A549 (cell line): Measurements from ENCODE around the gene UFD1. TPM values are rescaled to one million over a fixed set of nuclear protein-coding genes. Genes with fewer than 3 reads are reported as not detected.

Experiments
- ATAC-seq, 2 experiments: fragments of 200-7000 bp in 1 of 2; fragments of >200 bp in 1 of 2; cut with Nextera tagmentation in 1 of 2; cut with Tn5 transposase in 1 of 2; 3 replicates each; pipeline versions ENCODE4 v1.8.0 to v1.9.1; 2018 to 2020; ENCODE audit warnings: mild to moderate bottlenecking in 1 of 2, moderate library complexity in 1 of 2
- CTCF ChIA-PET: fragments of 300-600 bp; sonication (Branson Sonifier 250); formaldehyde crosslinking; extraction: SDS; loops from one replicate; lab custom pipeline; 2021; ENCODE audit warnings: antibody characterized with exemption, inconsistent platforms; lab: Yijun Ruan, JAX
- POLR2A ChIA-PET: fragments of 350-600 bp; formaldehyde crosslinking; extraction: SDS; loops from one replicate; lab custom pipeline; 2021; ENCODE audit warnings: antibody characterized with exemption, inconsistent platforms; lab: Yijun Ruan, JAX
- DNase-seq, 2 experiments: peaks; one replicate each; pipeline versions ENCODE4 v3.0.0 to v3.0.0-alpha.2; 2011 to 2016; ENCODE audit warnings: low read depth in 1 of 2, low spot score in 1 of 2
- FAIRE-seq: peaks from 2 replicates; lab custom pipeline; 2011; peaks lifted over from hg19 to GRCh38; lab: Jason Lieb, UNC
- H3K27ac ChIP-seq, 2 experiments: fragments of >200 bp; sonication (Bioruptor Twin); formaldehyde crosslinking; 3 replicates each; pipeline ENCODE4 v1.5.1; 2016 to 2017
- H3K4me1 ChIP-seq: fragments of >200 bp; sonication (Bioruptor Twin); formaldehyde crosslinking; 3 replicates; pipeline ENCODE4 v1.6.1; 2016
- H3K4me2 ChIP-seq: fragments of >200 bp; sonication (Bioruptor Twin); formaldehyde crosslinking; 3 replicates; pipeline ENCODE4 v1.6.1; 2016
- H3K4me3 ChIP-seq: fragments of >200 bp; sonication (Bioruptor Twin); formaldehyde crosslinking; 3 replicates; pipeline ENCODE4 v1.5.1; 2016
- H3K9me3 ChIP-seq: fragments of >200 bp; sonication (Bioruptor Twin); formaldehyde crosslinking; 3 replicates; pipeline ENCODE4 v1.6.1; 2016
- BCL3 ChIP-seq: fragments of >200 bp; sonication (Bioruptor Twin); formaldehyde crosslinking; IDR thresholded peaks from 3 replicates; pipeline ENCODE4 v1.6.1; 2016
- BHLHE40 ChIP-seq: IDR thresholded peaks from 2 replicates; pipeline ENCODE4 v1.6.1; 2012; ENCODE audit warnings: low read depth, low read length, inconsistent platforms
- CBX8 ChIP-seq: fragments of 200-600 bp; sonication (generic); IDR thresholded peaks from 2 replicates; pipeline ENCODE4 v1.6.1; 2016
- CEBPB ChIP-seq, 2 experiments: fragments of >200 bp in 1 of 2; sonication (Bioruptor Twin) in 1 of 2; formaldehyde crosslinking in 1 of 2; IDR thresholded peaks; 2 replicates each; pipeline ENCODE4 v1.6.1; 2012 to 2016
- CHD4 ChIP-seq: fragments of 200-600 bp; sonication (generic); IDR thresholded peaks from 2 replicates; pipeline ENCODE4 v1.6.1; 2016; ENCODE audit warnings: antibody characterized with exemption, mild to moderate bottlenecking, borderline replicate concordance
- EHMT2 ChIP-seq: fragments of 200-600 bp; sonication (generic); IDR thresholded peaks from 2 replicates; pipeline ENCODE4 v1.6.1; 2016; ENCODE audit warnings: antibody characterized with exemption, low read depth, mild to moderate bottlenecking, moderate library complexity
- ELK1 ChIP-seq: fragments of 150-350 bp; IDR thresholded peaks from 2 replicates; pipeline ENCODE4 v1.6.1; 2014; ENCODE audit warnings: low read depth, mild to moderate bottlenecking, low read length
- EP300 ChIP-seq, 2 experiments: fragments of >200 bp; sonication (Bioruptor Twin); formaldehyde crosslinking; IDR thresholded peaks; 2 replicates in 1 of 2; 3 replicates in 1 of 2; pipeline ENCODE4 v1.6.1; 2016 to 2017
- ESRRA ChIP-seq: fragments of 150-350 bp; IDR thresholded peaks from 2 replicates; pipeline ENCODE4 v1.6.1; 2014; ENCODE audit warnings: mild to moderate bottlenecking, low read length, borderline replicate concordance
- FOSB ChIP-seq: fragments of 250-450 bp; sonication (Bioruptor Pico); IDR thresholded peaks from 2 replicates; pipeline ENCODE4 v1.5.0; 2020; ENCODE audit warnings: mild to moderate bottlenecking, moderate library complexity
- FOSL2 ChIP-seq, 2 experiments: fragments of 450-650 bp in 1 of 2; fragments of >200 bp in 1 of 2; sonication (Bioruptor Twin) in 1 of 2; formaldehyde crosslinking; IDR thresholded peaks; 2 replicates each; pipeline versions ENCODE4 v1.5.0 to v1.6.1; 2016 to 2020; ENCODE audit warnings: mild to moderate bottlenecking in 1 of 2, moderate library complexity in 1 of 2
- HDAC2 ChIP-seq: fragments of 200-600 bp; sonication (generic); IDR thresholded peaks from 2 replicates; pipeline ENCODE4 v1.6.1; 2016
- HEYL ChIP-seq: fragments of 250-450 bp; sonication (Bioruptor Pico); IDR thresholded peaks from 2 replicates; pipeline ENCODE4 v1.8.0; 2021; ENCODE audit warnings: mild to moderate bottlenecking, moderate library complexity
- HOXB5 ChIP-seq: fragments of 250-450 bp; sonication (Bioruptor Pico); IDR thresholded peaks from 2 replicates; pipeline ENCODE4 v1.5.0; 2020; ENCODE audit warnings: mild to moderate bottlenecking, moderate library complexity
- KDM1A ChIP-seq: fragments of 200-600 bp; sonication (generic); IDR thresholded peaks from 2 replicates; pipeline ENCODE4 v1.6.1; 2016; ENCODE audit warnings: low read depth, mild to moderate bottlenecking
- KDM5A ChIP-seq: fragments of 200-600 bp; sonication (generic); IDR thresholded peaks from 2 replicates; pipeline ENCODE4 v1.6.1; 2016; ENCODE audit warnings: antibody characterized with exemption, mild to moderate bottlenecking
- MAFK ChIP-seq: fragments of 450-650 bp; IDR thresholded peaks from 2 replicates; pipeline ENCODE4 v1.6.1; 2014; ENCODE audit not compliant: partially characterized antibody
- MAX ChIP-seq: IDR thresholded peaks from 2 replicates; pipeline ENCODE4 v1.6.1; 2012
- MAZ ChIP-seq: fragments of 150-350 bp; IDR thresholded peaks from 2 replicates; pipeline ENCODE4 v1.6.1; 2014; ENCODE audit warnings: antibody characterized with exemption, low read depth, low read length, borderline replicate concordance
- MYC ChIP-seq: IDR thresholded peaks from 2 replicates; pipeline ENCODE4 v1.6.1; 2012; ENCODE audit warnings: mild to moderate bottlenecking, inconsistent platforms, low read length, improper control_type of control experiment, borderline replicate concordance
- NFE2L2 ChIP-seq: fragments of 150-350 bp; conservative IDR thresholded peaks from 2 replicates; pipeline ENCODE4 v1.6.1; 2014; ENCODE audit warnings: low read length
- NPAS2 ChIP-seq: fragments of 250-450 bp; sonication (Bioruptor Pico); IDR thresholded peaks from 2 replicates; pipeline ENCODE4 v1.8.0; 2022; ENCODE audit warnings: mild to moderate bottlenecking, moderate library complexity, borderline replicate concordance
- NR3C1 ChIP-seq: fragments of >200 bp; sonication (Bioruptor Twin); formaldehyde crosslinking; IDR thresholded peaks from 3 replicates; pipeline ENCODE4 v1.6.1; 2017
- PBX3 ChIP-seq: IDR thresholded peaks from 2 replicates; pipeline ENCODE4 v1.6.1; 2012
- PHF8 ChIP-seq: fragments of 200-600 bp; sonication (generic); IDR thresholded peaks from 2 replicates; pipeline ENCODE4 v1.6.1; 2016; ENCODE audit warnings: low read depth, mild to moderate bottlenecking, antibody characterized with exemption, moderate library complexity, borderline replicate concordance
- POLR2A ChIP-seq: IDR thresholded peaks from 2 replicates; pipeline ENCODE4 v1.6.1; 2012; ENCODE audit warnings: mild to moderate bottlenecking, low read length
- POLR2AphosphoS2 ChIP-seq: conservative IDR thresholded peaks from 2 replicates; pipeline ENCODE4 v1.6.1; 2012; ENCODE audit warnings: low read length, improper control_type of control experiment, inconsistent platforms
- RARB ChIP-seq: fragments of 250-450 bp; sonication (Bioruptor Pico); IDR thresholded peaks from 2 replicates; pipeline ENCODE4 v1.8.0; 2021; ENCODE audit warnings: mild to moderate bottlenecking, moderate library complexity
- RFX5 ChIP-seq: fragments of 450-650 bp; IDR thresholded peaks from 2 replicates; pipeline ENCODE4 v1.7.1; 2014; ENCODE audit warnings: antibody characterized with exemption, mild to moderate bottlenecking, moderate library complexity
- SREBF2 ChIP-seq: fragments of 450-650 bp; IDR thresholded peaks from 2 replicates; pipeline ENCODE4 v1.6.1; 2014; ENCODE audit warnings: mild to moderate bottlenecking, moderate library complexity
- TFCP2L1 ChIP-seq: fragments of 250-450 bp; sonication (Bioruptor Pico); IDR thresholded peaks from 2 replicates; pipeline ENCODE4 v1.5.0; 2021; ENCODE audit warnings: mild to moderate bottlenecking
- TP53 ChIP-seq: fragments of 250-450 bp; sonication (Bioruptor Pico); IDR thresholded peaks from 2 replicates; pipeline ENCODE4 v1.5.0; 2021; ENCODE audit warnings: mild to moderate bottlenecking, moderate library complexity
- ZFP36 ChIP-seq: fragments of 450-650 bp; IDR thresholded peaks from 2 replicates; pipeline ENCODE4 v1.6.1; 2014; ENCODE audit warnings: borderline replicate concordance; ENCODE audit not compliant: partially characterized antibody
- ZNF302 ChIP-seq: fragments of 250-450 bp; sonication (Bioruptor Pico); IDR thresholded peaks from 2 replicates; pipeline ENCODE4 v1.9.0; 2021; ENCODE audit warnings: inconsistent platforms, mild to moderate bottlenecking, moderate library complexity
- WGBS: methylation state at CpG from one replicate; pipeline ENCODE4 v1.1.6; 2017; ENCODE audit errors: missing lambda C conversion rate; 5-methylcytosine and 5-hydroxymethylcytosine counted together
- polyA plus RNA-seq, 4 experiments: library from polyadenylated mRNA; depleted of rRNA in 3 of 4; stranded (reverse); fragments of >200 nt; fragmentation: RNase III in 1 of 4; extraction: RNeasy Plus Mini Kit Qiagen cat#74134 plus additional on column Dnase treatment in 1 of 4; gene quantifications; 2 replicates in 3 of 4; 3 replicates in 1 of 4; pipeline ENCODE4 v1.2.3, GENCODE V29; 2011 to 2017

UFD1 gene
- polyA plus RNA-seq, 2 of the 4 experiments (the other 2 are of a cell fraction) = 95.4 to 96.1 TPM

- no peak overlapping the region for H3K4me3 ChIP-seq
- no peak for DNase-seq
- WGBS = 94% methylated on average over 2 of the region's 2 CpGs
- POLR2A ChIA-PET = no interaction called here
- CTCF ChIA-PET = no interaction called here
- peaks cover 5% of the 10 kb centered on the region; the same call in 1 of the 3 replicates for H3K4me1 ChIP-seq
- ATAC-seq = no peak
- no peak overlapping the region for H3K4me2 ChIP-seq
- no peaks in the 10 kb centered on the region for H3K9me3 ChIP-seq
- TF ChIP-seq ESRRA (no peak), MYC (no peak), NPAS2 (CRISPR knock-in tag) (no peak), PBX3 (no peak), HEYL (CRISPR knock-in tag) (no peak), POLR2AphosphoS2 (no peak), MAFK (no peak), CEBPB (IDR thresholded peaks at IDR 0.05) (no peak), HDAC2 (no peak), KDM5A (no peak), FOSB (no peak), EHMT2 (no peak), BCL3 (no peak), FOSL2 (IDR thresholded peaks at IDR 0.05) (no peak), FOSL2 (CRISPR knock-in tag; IDR thresholded peaks at IDR 0.05) (no peak), TP53 (CRISPR knock-in tag) (no peak), CBX8 (no peak), PHF8 (no peak), POLR2A (no peak), MAZ (no peak)
- FAIRE-seq = no peak
- no peak overlapping the region for H3K27ac ChIP-seq
Observed at GRCh38 chr22:19442166-19442565, 36.8 kb downstream of the UFD1 start.

- Histone ChIP-seq H3K4me2 (no peak overlapping the region), H3K9me3 (no peaks in the 10 kb centered on the region), H3K4me1 (no peaks in the 10 kb centered on the region; the same call in 2 of the 3 replicates), H3K27ac (no peak overlapping the region), H3K4me3 (no peak overlapping the region)
- no peak for FAIRE-seq
- no peak for DNase-seq
- no peak for ATAC-seq
- 95% methylated on average over 6 of the region's 8 CpGs for WGBS
- POLR2A ChIA-PET = no interaction called here
- TF ChIP-seq NFE2L2 = no peak
- TF ChIP-seq FOSL2 (IDR thresholded peaks at IDR 0.05) = no peak
- no peak for TF ChIP-seq FOSL2 (CRISPR knock-in tag; IDR thresholded peaks at IDR 0.05)
- TF ChIP-seq SREBF2 = no peak
- no peak for TF ChIP-seq EHMT2
- TF ChIP-seq NR3C1 = no peak
- TF ChIP-seq BHLHE40 = no peak
- TF ChIP-seq ZNF302 = no peak
- no peak for TF ChIP-seq CHD4
- TF ChIP-seq EP300 (IDR thresholded peaks at IDR 0.05) = no peak
- no peak for TF ChIP-seq RARB (CRISPR knock-in tag)
- no peak for TF ChIP-seq MAX
- no peak for TF ChIP-seq MYC
- TF ChIP-seq TFCP2L1 (CRISPR knock-in tag) = no peak
- no peak for TF ChIP-seq KDM1A
- no peak for TF ChIP-seq MAZ
- no peak for TF ChIP-seq ELK1
- TF ChIP-seq BCL3 = no peak
- no peak for TF ChIP-seq HOXB5 (CRISPR knock-in tag)
- no peak for TF ChIP-seq ZFP36
- no peak for TF ChIP-seq RFX5
- CTCF ChIA-PET = no interaction called here
Observed at GRCh38 chr22:19440411-19441195, 38.4 kb downstream of the UFD1 start.
